Thoracic aorta (tissue), 2 donors: ENCODE measurements around the gene EPDR1. TPM values are rescaled to one million over a fixed set of nuclear protein-coding genes. Genes with fewer than 3 reads are reported as not detected.

Experiments
- ATAC-seq: fragments of 150-250 bp; one replicate; pipeline ENCODE4 v1.8.0; 2017; ENCODE audit warnings: low read depth; ENCODE audit not compliant: insufficient number of reproducible peaks, low FRiP score
- DNase-seq: peaks from one replicate; pipeline ENCODE4 v3.0.0-alpha.2; 2020; ENCODE audit warnings: low spot score
- H3K27ac ChIP-seq, 2 donors: fragments of 200-600 bp; sonication (generic); 1 replicate in 1 of 2; 2 replicates in 1 of 2; pipeline ENCODE4 v1.5.1; 2016; ENCODE audit warnings: mild to moderate bottlenecking in 2 of 2, moderate library complexity in 2 of 2
- H3K27me3 ChIP-seq: fragments of 200-600 bp; sonication (generic); replicated peaks from 2 replicates; pipeline ENCODE4 v1.6.0; 2016; ENCODE audit warnings: mild to moderate bottlenecking; ENCODE audit not compliant: insufficient read depth
- H3K36me3 ChIP-seq: fragments of 200-600 bp; sonication (generic); one replicate; pipeline ENCODE4 v1.5.1; 2016
- H3K4me1 ChIP-seq, 2 donors: fragments of 200-600 bp; sonication (generic); 1 replicate in 1 of 2; 2 replicates in 1 of 2; pipeline versions ENCODE4 v1.5.1 to v1.6.0; 2016; ENCODE audit warnings: low read depth in 2 of 2, mild to moderate bottlenecking in 1 of 2; ENCODE audit not compliant: control insufficient read depth in 1 of 2
- H3K4me3 ChIP-seq: fragments of 200-600 bp; sonication (generic); 2 replicates; pipeline ENCODE4 v1.5.1; 2016; ENCODE audit warnings: mild to moderate bottlenecking
- H3K9me3 ChIP-seq: fragments of 200-600 bp; sonication (generic); 2 replicates; pipeline ENCODE4 v1.5.1; 2016
- total RNA-seq, 2 donors: library from RNA; depleted of rRNA; stranded (reverse); fragments of >200 nt; gene quantifications; one replicate each; pipeline versions ENCODE4 v1.1.0 to v1.2.3, GENCODE V29; 2016
- TF ChIP-seq, protein P1 (sequence below): fragments of 200-600 bp; sonication (generic); IDR thresholded peaks from one replicate; pipeline ENCODE4 v1.5.1; 2019; ENCODE audit warnings: antibody characterized with exemption

Gene EPDR1
- total RNA-seq, 2 donors from 2014 or later = 59.3 to 98.8 TPM

GRCh38 chr7:37964196-37964595 is 43.8 kb downstream of the EPDR1 start:
- no peaks in the 10 kb centered on the region for H3K36me3 ChIP-seq
- TF ChIP-seq, protein P1, sequence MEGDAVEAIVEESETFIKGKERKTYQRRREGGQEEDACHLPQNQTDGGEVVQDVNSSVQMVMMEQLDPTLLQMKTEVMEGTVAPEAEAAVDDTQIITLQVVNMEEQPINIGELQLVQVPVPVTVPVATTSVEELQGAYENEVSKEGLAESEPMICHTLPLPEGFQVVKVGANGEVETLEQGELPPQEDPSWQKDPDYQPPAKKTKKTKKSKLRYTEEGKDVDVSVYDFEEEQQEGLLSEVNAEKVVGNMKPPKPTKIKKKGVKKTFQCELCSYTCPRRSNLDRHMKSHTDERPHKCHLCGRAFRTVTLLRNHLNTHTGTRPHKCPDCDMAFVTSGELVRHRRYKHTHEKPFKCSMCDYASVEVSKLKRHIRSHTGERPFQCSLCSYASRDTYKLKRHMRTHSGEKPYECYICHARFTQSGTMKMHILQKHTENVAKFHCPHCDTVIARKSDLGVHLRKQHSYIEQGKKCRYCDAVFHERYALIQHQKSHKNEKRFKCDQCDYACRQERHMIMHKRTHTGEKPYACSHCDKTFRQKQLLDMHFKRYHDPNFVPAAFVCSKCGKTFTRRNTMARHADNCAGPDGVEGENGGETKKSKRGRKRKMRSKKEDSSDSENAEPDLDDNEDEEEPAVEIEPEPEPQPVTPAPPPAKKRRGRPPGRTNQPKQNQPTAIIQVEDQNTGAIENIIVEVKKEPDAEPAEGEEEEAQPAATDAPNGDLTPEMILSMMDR = no peak
- H3K27me3 ChIP-seq = no peaks in the 10 kb centered on the region
- no peaks in the 10 kb centered on the region for H3K9me3 ChIP-seq
- no peaks in the 10 kb centered on the region for H3K4me1 ChIP-seq
- H3K27ac ChIP-seq = no peak overlapping the region
- ATAC-seq (no peak), DNase-seq (no peak)
- no peak overlapping the region for H3K4me3 ChIP-seq

- Histone ChIP-seq H3K27ac (no peak overlapping the region), H3K9me3 (no peaks in the 10 kb centered on the region), H3K4me1 (no peaks in the 10 kb centered on the region), H3K36me3 (no peaks in the 10 kb centered on the region), H3K27me3 (no peaks in the 10 kb centered on the region), H3K4me3 (no peak overlapping the region)
- ATAC-seq (no peak), DNase-seq (no peak)
- TF ChIP-seq, protein P1 = no peak
Measured at GRCh38 chr7:37970211-37970610, 49.8 kb downstream of the EPDR1 start.

DNA sequence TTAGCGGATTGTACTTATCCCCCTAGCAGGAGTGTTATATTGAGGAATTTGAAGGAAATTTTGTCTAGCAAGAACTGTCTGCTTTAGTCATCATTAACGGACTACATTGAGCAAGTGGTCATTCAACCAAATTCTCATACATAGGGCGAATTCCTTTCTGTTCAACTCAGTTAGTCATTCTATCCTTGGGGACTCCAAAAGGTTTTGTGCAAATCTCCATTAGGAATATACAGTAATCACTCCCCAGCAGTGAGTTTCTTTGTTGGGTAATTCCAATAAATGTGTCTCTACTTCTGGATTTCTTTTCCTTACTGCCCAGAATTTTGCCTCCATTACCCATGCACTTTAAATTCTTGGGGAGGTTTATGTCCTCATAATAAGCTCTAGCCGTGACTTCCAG is 51.1 kb downstream of the EPDR1 start:
- ATAC-seq = no peak
- H3K9me3 ChIP-seq = no peaks in the 10 kb centered on the region
- no peak overlapping the region for H3K4me3 ChIP-seq
- TF ChIP-seq, protein P1 = no peak
- H3K4me1 ChIP-seq = no peaks in the 10 kb centered on the region
- no peak for DNase-seq
- no peaks in the 10 kb centered on the region for H3K27me3 ChIP-seq
- no peak overlapping the region for H3K27ac ChIP-seq
- H3K36me3 ChIP-seq = no peaks in the 10 kb centered on the region

DNA sequence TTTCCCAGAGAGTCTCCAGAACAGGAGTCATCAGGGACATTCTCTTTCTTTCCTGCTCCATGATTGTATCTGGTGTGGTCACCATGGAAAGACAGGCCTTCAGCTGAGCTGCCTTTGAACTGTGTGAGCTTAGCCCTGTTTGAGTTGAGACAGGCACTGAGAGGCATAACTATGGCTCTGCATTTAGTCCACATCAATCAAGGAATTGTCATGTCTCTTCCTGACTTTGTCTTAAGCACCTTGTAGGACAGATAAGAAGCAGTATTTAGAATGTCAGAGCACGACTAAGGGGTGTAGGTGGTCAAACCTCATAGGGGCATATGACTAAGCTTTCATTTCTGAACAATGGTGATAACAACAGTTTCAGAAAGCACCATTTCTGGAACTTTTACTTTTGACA is 53.5 kb downstream of the EPDR1 start:
- Histone ChIP-seq H3K4me1 (no peaks in the 10 kb centered on the region), H3K4me3 (no peak overlapping the region), H3K27me3 (no peaks in the 10 kb centered on the region), H3K27ac (no peak overlapping the region), H3K36me3 (no peaks in the 10 kb centered on the region), H3K9me3 (no peaks in the 10 kb centered on the region)
- TF ChIP-seq, protein P1 = no peak
- no peak for ATAC-seq
- DNase-seq = no peak

- Histone ChIP-seq H3K36me3 (no peaks in the 10 kb centered on the region), H3K27ac (no peak overlapping the region), H3K4me3 (no peak overlapping the region), H3K27me3 (no peaks in the 10 kb centered on the region), H3K4me1 (no peaks in the 10 kb centered on the region), H3K9me3 (no peaks in the 10 kb centered on the region)
- DNase-seq (no peak), ATAC-seq (no peak)
- TF ChIP-seq, protein P1 = no peak
Measured at GRCh38 chr7:37974711-37975110, 54.3 kb downstream of the EPDR1 start.
